IMR-90 (cell line): ENCODE results near the gene PRSS50. TPM values are rescaled to one million over a fixed set of nuclear protein-coding genes. Genes with fewer than 3 reads are reported as not detected.
A peak's percentile ranks its signal among the peaks of the same experiment; 100 is the strongest.

Experiments
- ATAC-seq: fragments of 200-7000 bp; cut with Tn5 transposase; 2 replicates; pipeline ENCODE4 v1.9.1; 2020; ENCODE audit warnings: low read depth, mild to moderate bottlenecking, moderate library complexity
- BruUV-seq: library from RNA; stranded (reverse); fragments of 400-500 nt; replicated peaks from 2 replicates; lab custom pipeline; 2021; lab: Mats Ljungman, UMichigan
- CTCF ChIA-PET: fragments of 300-600 bp; formaldehyde crosslinking; extraction: SDS; loops from one replicate; lab custom pipeline; 2021; ENCODE audit warnings: antibody characterized with exemption; lab: Yijun Ruan, JAX
- POLR2A ChIA-PET: fragments of 300-600 bp; sonication (Branson Sonifier 250); formaldehyde crosslinking; loops from one replicate; lab custom pipeline; 2022; ENCODE audit warnings: antibody characterized with exemption; ENCODE audit not compliant: unreplicated experiment; lab: Charles Lee
- DNase-seq: peaks from one replicate; pipeline ENCODE4 v3.0.0; 2013
- H2AFZ ChIP-seq: replicated peaks from 2 replicates; pipeline ENCODE3; 2013; ENCODE audit warnings: low read length, mild to moderate bottlenecking; ENCODE audit not compliant: poor library complexity
- H2AK5ac ChIP-seq: 2 replicates; pipeline ENCODE4 v1.6.1; 2013; ENCODE audit warnings: low read depth, low read length, inconsistent platforms
- H2AK9ac ChIP-seq: replicated peaks from 2 replicates; pipeline ENCODE3; 2013; ENCODE audit warnings: mild to moderate bottlenecking, low read depth, low read length, moderate library complexity; ENCODE audit not compliant: poor library complexity
- H2BK120ac ChIP-seq: 2 replicates; pipeline ENCODE4 v1.6.1; 2013; ENCODE audit warnings: low read depth, low read length, inconsistent platforms
- H2BK15ac ChIP-seq: 3 replicates; pipeline ENCODE4 v1.6.1; 2013; ENCODE audit warnings: low read depth, low read length, inconsistent platforms
- H2BK20ac ChIP-seq: 2 replicates; pipeline ENCODE4 v1.6.1; 2013; ENCODE audit warnings: low read depth, mild to moderate bottlenecking, inconsistent platforms, low read length, moderate library complexity
- H2BK5ac ChIP-seq: 2 replicates; pipeline ENCODE4 v1.6.1; 2013; ENCODE audit warnings: mild to moderate bottlenecking, low read depth, low read length, inconsistent platforms; ENCODE audit not compliant: poor library complexity, severe bottlenecking
- H3K14ac ChIP-seq: replicated peaks from 2 replicates; pipeline ENCODE4 v1.6.1; 2013; ENCODE audit warnings: low read depth, low read length, inconsistent platforms
- H3K18ac ChIP-seq: 2 replicates; pipeline ENCODE4 v1.6.1; 2013; ENCODE audit warnings: low read depth, low read length, control low read depth
- H3K23ac ChIP-seq: 2 replicates; pipeline ENCODE4 v1.6.1; 2013; ENCODE audit warnings: low read depth, low read length, inconsistent platforms
- H3K27ac ChIP-seq: 2 replicates; pipeline ENCODE4 v1.5.1; 2013; ENCODE audit warnings: mild to moderate bottlenecking, control low read depth, low read length; ENCODE audit not compliant: insufficient read depth
- H3K27me3 ChIP-seq: 2 replicates; pipeline ENCODE4 v1.6.1; 2013; ENCODE audit warnings: low read length; ENCODE audit not compliant: control insufficient read depth, insufficient read depth
- H3K36me3 ChIP-seq: 2 replicates; pipeline ENCODE4 v1.6.1; 2013; ENCODE audit warnings: low read length, mixed read lengths; ENCODE audit not compliant: control insufficient read depth, insufficient read depth
- H3K4ac ChIP-seq: 2 replicates; pipeline ENCODE4 v1.6.1; 2013; ENCODE audit warnings: low read depth, low read length, inconsistent platforms
- H3K4me1 ChIP-seq: 2 replicates; pipeline ENCODE4 v1.6.1; 2013; ENCODE audit warnings: low read length, mixed read lengths; ENCODE audit not compliant: control insufficient read depth, insufficient read depth
- H3K4me2 ChIP-seq: 2 replicates; pipeline ENCODE4 v1.6.1; 2013; ENCODE audit warnings: low read depth, mild to moderate bottlenecking, control low read depth, low read length, moderate library complexity
- H3K4me3 ChIP-seq: 2 replicates; pipeline ENCODE4 v1.5.1; 2013; ENCODE audit warnings: low read depth, mild to moderate bottlenecking, control low read depth, low read length, moderate library complexity; ENCODE audit not compliant: insufficient read depth
- H3K56ac ChIP-seq: 2 replicates; pipeline ENCODE4 v1.6.1; 2013; ENCODE audit warnings: low read length, inconsistent platforms; ENCODE audit not compliant: insufficient read depth; ENCODE audit errors: extremely low read depth
- H3K79me1 ChIP-seq, 2 experiments: 2 replicates each; pipeline ENCODE4 v1.6.1; 2013; ENCODE audit warnings: low read length in 2 of 2, inconsistent platforms in 1 of 2, low read depth in 1 of 2
- H3K9ac ChIP-seq: 2 replicates; pipeline ENCODE4 v1.6.1; 2013; ENCODE audit warnings: low read depth, low read length, control low read depth
- H3K9me1 ChIP-seq: 2 replicates; pipeline ENCODE4 v1.6.1; 2013; ENCODE audit warnings: low read length, inconsistent platforms; ENCODE audit not compliant: insufficient read depth
- H3K9me3 ChIP-seq: 2 replicates; pipeline ENCODE4 v1.6.1; 2013; ENCODE audit warnings: low read length; ENCODE audit not compliant: control insufficient read depth, insufficient read depth
- H4K20me1 ChIP-seq: 2 replicates; pipeline ENCODE4 v1.6.1; 2013; ENCODE audit warnings: low read length, inconsistent platforms; ENCODE audit not compliant: insufficient read depth
- H4K5ac ChIP-seq: 2 replicates; pipeline ENCODE4 v1.6.1; 2013; ENCODE audit warnings: mild to moderate bottlenecking, low read depth, low read length, control low read depth
- H4K8ac ChIP-seq, 2 experiments: 2 replicates each; pipeline ENCODE4 v1.6.1; 2013; ENCODE audit warnings: low read depth in 2 of 2, low read length in 2 of 2, control low read depth in 1 of 2, inconsistent platforms in 1 of 2
- H4K91ac ChIP-seq: 2 replicates; pipeline ENCODE4 v1.6.1; 2013; ENCODE audit warnings: low read depth, low read length, inconsistent platforms; ENCODE audit not compliant: insufficient read depth
- BHLHE40 ChIP-seq: fragments of 150-350 bp; IDR thresholded peaks from 2 replicates; pipeline ENCODE4 v1.6.1; 2016; ENCODE audit warnings: mild to moderate bottlenecking, low read depth, low read length
- CEBPB ChIP-seq: IDR thresholded peaks from 2 replicates; pipeline ENCODE4 v1.6.1; 2012; ENCODE audit warnings: low read depth, low read length, improper control_type of control experiment
- CTCF ChIP-seq: conservative IDR thresholded peaks from 2 replicates; pipeline ENCODE4 v1.5.1; 2012; ENCODE audit warnings: mild to moderate bottlenecking, low read depth, low read length, improper control_type of control experiment
- MAFK ChIP-seq: IDR thresholded peaks from 2 replicates; pipeline ENCODE4 v1.6.1; 2012; ENCODE audit warnings: low read depth, low read length, improper control_type of control experiment
- MAZ ChIP-seq: IDR thresholded peaks from 2 replicates; pipeline ENCODE4 v1.6.1; 2012; ENCODE audit warnings: low read depth, mild to moderate bottlenecking, low read length, improper control_type of control experiment, moderate library complexity, borderline replicate concordance
- MXI1 ChIP-seq: IDR thresholded peaks from 2 replicates; pipeline ENCODE4 v1.6.1; 2012; ENCODE audit warnings: low read depth, mild to moderate bottlenecking, low read length, moderate library complexity, borderline replicate concordance
- NFE2L2 ChIP-seq: fragments of 150-350 bp; IDR thresholded peaks from 2 replicates; pipeline ENCODE4 v1.6.1; 2016; ENCODE audit warnings: low read depth, mild to moderate bottlenecking, low read length
- POLR2A ChIP-seq: IDR thresholded peaks from 2 replicates; pipeline ENCODE4 v1.6.1; 2012; ENCODE audit warnings: mild to moderate bottlenecking, low read depth, low read length
- RCOR1 ChIP-seq: IDR thresholded peaks from 2 replicates; pipeline ENCODE4 v1.6.1; 2012; ENCODE audit warnings: mild to moderate bottlenecking, low read length, improper control_type of control experiment; ENCODE audit not compliant: insufficient replicate concordance
- RFX5 ChIP-seq: IDR thresholded peaks from 2 replicates; pipeline ENCODE4 v1.8.0; 2012; ENCODE audit warnings: low read depth, mild to moderate bottlenecking, low read length, moderate library complexity
- SMC3 ChIP-seq: fragments of 150-350 bp; IDR thresholded peaks from 2 replicates; pipeline ENCODE4 v1.6.1; 2016; ENCODE audit warnings: low read depth, mild to moderate bottlenecking, antibody characterized with exemption, low read length, moderate library complexity
- USF2 ChIP-seq: fragments of 150-350 bp; IDR thresholded peaks from 2 replicates; pipeline ENCODE4 v1.6.1; 2017; ENCODE audit warnings: mild to moderate bottlenecking, antibody characterized with exemption, low read length, low read depth
- WGBS, 2 experiments: methylation state at CpG; one replicate each; pipeline versions ENCODE4 v1.1.5 to v1.1.7; 2013; ENCODE audit warnings: missing lambda C conversion rate in 2 of 2; ENCODE audit not compliant: insufficient read length in 1 of 2; ENCODE audit errors: extremely low coverage in 2 of 2; 5-methylcytosine and 5-hydroxymethylcytosine counted together
- dilution Hi-C: fragments of 300-500 bp; cut with HindIII; formaldehyde crosslinking; loops from one replicate; pipeline ENCODE4 v1.14.3; 2018; ENCODE audit warnings: low sequenced_read_pairs; ENCODE audit not compliant: unreplicated experiment
- in situ Hi-C: fragments of 300-500 bp; cut with MboI; formaldehyde crosslinking; loops from 3 replicates; pipeline ENCODE4 v1.14.3; 2019; ENCODE audit warnings: low sequenced_read_pairs, inconsistent platforms, mixed read lengths
- intact Hi-C: fragments of 100-400 bp; cut with micrococcal nuclease; formaldehyde crosslinking; loops from 2 replicates; pipeline ENCODE4 v1.10.0; 2022
- polyA plus RNA-seq, 3 experiments: library from polyadenylated mRNA; depleted of rRNA; stranded (reverse); fragments of >200 nt; gene quantifications; 2 replicates each; pipeline ENCODE4 v1.2.3, GENCODE V29; 2012; ENCODE audit warnings: low replicate concordance in 1 of 3
- total RNA-seq: library from RNA; depleted of rRNA; stranded (reverse); fragments of >200 nt; gene quantifications from 2 replicates; pipeline ENCODE4 v1.2.3, GENCODE V29; 2012
- TF ChIP-seq, protein P1 (sequence below): fragments of 150-350 bp; IDR thresholded peaks from 2 replicates; pipeline ENCODE4 v1.6.1; 2016; ENCODE audit warnings: low read depth, mild to moderate bottlenecking, low read length, moderate library complexity, borderline replicate concordance

The PRSS50 gene
- total and polyA plus RNA-seq, 2 of the 4 experiments (the other 2 are of a cell fraction) = not detected

- no peaks in the 10 kb centered on the region; the same call in 1 of the 2 replicates for H3K9me1 ChIP-seq
- no TSS peak for BruUV-seq
- peak within 1 kb of the TSS; percentile 68 for H3K4me2 ChIP-seq
- peak within 1 kb of the TSS; percentile 23; the same call in 1 of the 2 replicates for H2BK120ac ChIP-seq
- peaks cover 32% of the 10 kb centered on the region for H3K27me3 ChIP-seq
- H3K14ac ChIP-seq = no peak within 1 kb of the TSS
- no peak within 1 kb of the TSS for H2BK5ac ChIP-seq
- H2AK9ac ChIP-seq = peak within 1 kb of the TSS; percentile 61
- H3K4me3 ChIP-seq = peak within 1 kb of the TSS; percentile 34
- no peak within 1 kb of the TSS for H3K9ac ChIP-seq
- H4K8ac ChIP-seq = no peak within 1 kb of the TSS
- in situ Hi-C loops (loop anchor here (5.0 to 25.0 kb wide), 2 partner anchors 196 to 661 kb away; no protein-coding TSS in a partner anchor), intact Hi-C loops (no loop called here), dilution Hi-C loops (no loop called here)
- H4K20me1 ChIP-seq = peaks cover 3% of the 10 kb centered on the region; the same call in 1 of the 2 replicates
- CTCF ChIA-PET = no interaction called here
- H3K4ac ChIP-seq = peak within 1 kb of the TSS; percentile 19; the same call in 1 of the 2 replicates
- H3K18ac ChIP-seq = no peak within 1 kb of the TSS; the same call in 1 of the 2 replicates
- H2BK15ac ChIP-seq = no peak within 1 kb of the TSS
- H3K23ac ChIP-seq = peak within 1 kb of the TSS; percentile 49; the same call in 1 of the 2 replicates
- no peak within 1 kb of the TSS for H2AK5ac ChIP-seq
- peaks cover 12% of the 10 kb centered on the region for H3K4me1 ChIP-seq
- no peaks in the 10 kb centered on the region for H3K9me3 ChIP-seq
- H3K56ac ChIP-seq = no peak within 1 kb of the TSS
- ATAC-seq (peak; percentile 8), DNase-seq (no peak)
- H3K36me3 ChIP-seq = no peaks in the 10 kb centered on the region
- TF ChIP-seq MAFK (no peak), CEBPB (no peak), NFE2L2 (no peak), CTCF (no peak), MAZ (no peak), USF2 (no peak), MXI1 (no peak), SMC3 (no peak), BHLHE40 (no peak), POLR2A (no peak), RFX5 (no peak), RCOR1 (no peak)
- TF ChIP-seq, protein P1, sequence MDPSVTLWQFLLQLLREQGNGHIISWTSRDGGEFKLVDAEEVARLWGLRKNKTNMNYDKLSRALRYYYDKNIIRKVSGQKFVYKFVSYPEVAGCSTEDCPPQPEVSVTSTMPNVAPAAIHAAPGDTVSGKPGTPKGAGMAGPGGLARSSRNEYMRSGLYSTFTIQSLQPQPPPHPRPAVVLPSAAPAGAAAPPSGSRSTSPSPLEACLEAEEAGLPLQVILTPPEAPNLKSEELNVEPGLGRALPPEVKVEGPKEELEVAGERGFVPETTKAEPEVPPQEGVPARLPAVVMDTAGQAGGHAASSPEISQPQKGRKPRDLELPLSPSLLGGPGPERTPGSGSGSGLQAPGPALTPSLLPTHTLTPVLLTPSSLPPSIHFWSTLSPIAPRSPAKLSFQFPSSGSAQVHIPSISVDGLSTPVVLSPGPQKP = no peak
- no peak within 1 kb of the TSS; the same call in 1 of the 2 replicates for H4K91ac ChIP-seq
- 1% methylated on average over 20 of the region's 51 CpGs; no CpG with 5 or more reads in 1 of the 2 experiments for WGBS, 2 experiments
- no peak within 1 kb of the TSS for H3K27ac ChIP-seq
- POLR2A ChIA-PET = no interaction called here
- H2AFZ ChIP-seq = peak within 1 kb of the TSS; percentile 80
- H3K79me1 ChIP-seq = no peaks in the 10 kb centered on the region
- H2BK20ac ChIP-seq = 0 out of 2 replicates have a peak within 1 kb of the TSS, but pooled peaks have one; percentile 24
- H4K5ac ChIP-seq = no peak within 1 kb of the TSS
Measured at GRCh38 chr3:46701181-46701939, 16.3 kb downstream of the PRSS50 start, which contains the start of gene TMIE. Gene TMIE, plus strand, starts transcription at chr3:46701392. Its CDS starts 96 bp downstream, at chr3:46701488.
